Activated naive CD4-positive, alpha-beta T cell treated with anti-CD3 and anti-CD28 coated beads, Interleukin-2, amount 50 U/mL, for 72 hours (primary cell): Measurements from ENCODE around the gene CDC42. TPM values are rescaled to one million over a fixed set of nuclear protein-coding genes. Genes with fewer than 3 reads are reported as not detected.

ENCODE experiments used
- ATAC-seq, 2 donors: fragments of 150-1000 bp; cut with Tn5 transposase; 2 replicates each; pipeline ENCODE4 v1.10.0; 2021; ENCODE audit warnings: mild to moderate bottlenecking in 2 of 2, moderate library complexity in 2 of 2
- DNase-seq, 2 donors: peaks; one replicate each; pipeline ENCODE4 v3.0.0; 2021 to 2022; ENCODE audit warnings: low spot score in 2 of 2
- H3K27ac Mint-ChIP-seq, 2 donors: one replicate each; pipeline ENCODE4 v1.8.0; 2022; ENCODE audit warnings: mild to moderate bottlenecking in 2 of 2, mixed read lengths in 2 of 2
- H3K36me3 Mint-ChIP-seq, 2 donors: one replicate each; pipeline ENCODE4 v1.8.0; 2022; ENCODE audit warnings: mixed read lengths in 2 of 2
- H3K9me3 Mint-ChIP-seq, 2 donors: one replicate each; pipeline ENCODE4 v1.8.0; 2022; ENCODE audit warnings: mixed read lengths in 2 of 2
- total RNA-seq, 2 donors: library from RNA; stranded (reverse); gene quantifications; one replicate each; pipeline ENCODE4 v1.2.3, GENCODE V29; 2022

CDC42 gene
- total RNA-seq, 2 donors from 2014 or later, result 266 to 331 TPM

DNA sequence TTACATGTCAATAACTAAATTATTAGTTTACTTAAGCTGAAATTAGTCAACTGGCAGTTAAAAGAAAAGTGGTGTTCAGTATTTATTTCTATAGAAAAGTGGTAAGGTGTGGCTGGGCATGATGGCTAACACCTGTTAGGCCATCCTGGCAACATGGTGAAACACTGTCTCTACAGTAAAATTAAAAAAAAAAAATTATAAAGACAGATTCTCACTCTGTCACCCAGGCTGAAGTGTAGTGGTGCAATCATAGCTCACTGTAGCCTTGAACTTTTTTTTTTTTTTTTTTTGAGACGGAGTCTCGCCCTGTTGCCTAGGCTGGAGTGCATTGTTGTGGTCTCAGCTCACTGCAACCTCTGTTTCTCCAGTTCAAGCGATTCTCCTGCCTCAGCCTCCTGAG lies 57.5 kb downstream of the CDC42 start:
- peaks cover 0 to 15% of the 10 kb centered on the region in 2 donors for H3K36me3 Mint-ChIP-seq
- no peaks in the 10 kb centered on the region for H3K9me3 Mint-ChIP-seq
- ATAC-seq (no peak), DNase-seq (no peak)
- peak overlapping the region in 1 of 2 donors; percentile 50 for H3K27ac Mint-ChIP-seq

DNA sequence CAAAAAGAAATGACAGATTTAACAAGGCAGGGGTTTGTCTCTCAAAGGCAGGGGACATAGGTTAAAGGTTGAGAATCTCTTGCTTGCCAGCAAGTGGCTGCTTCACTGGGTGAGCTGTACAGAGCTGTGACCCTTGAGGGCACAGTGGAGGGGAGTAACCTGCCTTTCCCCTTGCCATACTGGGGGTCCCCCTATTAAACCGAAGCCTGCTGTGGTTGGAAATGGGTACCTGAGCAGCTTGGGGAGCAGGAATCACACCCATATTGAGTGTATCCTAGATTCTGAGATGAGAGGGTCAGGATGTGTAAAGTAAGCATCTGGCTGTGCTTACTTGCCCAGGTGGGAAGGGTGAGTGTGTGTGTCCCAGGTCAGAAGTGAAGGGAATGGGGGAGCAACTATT lies 58.6 kb downstream of the CDC42 start:
- peaks cover 0 to 6% of the 10 kb centered on the region in 2 donors for H3K36me3 Mint-ChIP-seq
- peak in 1 of 2 donors; percentile 16 for ATAC-seq
- H3K9me3 Mint-ChIP-seq, result no peaks in the 10 kb centered on the region
- DNase-seq, result no peak
- peak overlapping the region; percentile 32 to 82 for H3K27ac Mint-ChIP-seq

DNA sequence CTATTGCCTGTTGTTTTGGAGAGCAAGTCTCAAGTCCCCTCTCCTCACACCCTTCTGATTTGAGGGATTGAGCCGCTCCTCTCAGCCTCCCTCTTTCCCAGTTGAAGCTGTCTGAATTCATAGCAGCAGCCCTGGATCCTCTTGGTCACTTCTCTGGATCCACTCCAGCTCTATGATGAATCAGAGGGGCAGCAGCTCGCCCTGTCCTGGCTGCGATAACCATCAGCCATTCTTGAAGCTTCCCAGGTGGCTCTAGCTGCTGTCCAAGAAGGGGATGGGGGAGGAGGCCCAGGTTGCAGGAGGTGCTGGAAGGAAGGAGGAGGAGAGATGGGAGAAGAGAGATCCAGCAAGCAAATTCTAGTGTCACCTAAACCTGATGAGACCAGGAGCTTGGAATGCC lies 59.1 kb downstream of the CDC42 start:
- Mint-ChIP-seq H3K36me3 (peaks cover 0 to 6% of the 10 kb centered on the region in 2 donors), H3K9me3 (no peaks in the 10 kb centered on the region), H3K27ac (peak overlapping the region in 1 of 2 donors; percentile 82)
- ATAC-seq (no peak), DNase-seq (no peak)

DNA sequence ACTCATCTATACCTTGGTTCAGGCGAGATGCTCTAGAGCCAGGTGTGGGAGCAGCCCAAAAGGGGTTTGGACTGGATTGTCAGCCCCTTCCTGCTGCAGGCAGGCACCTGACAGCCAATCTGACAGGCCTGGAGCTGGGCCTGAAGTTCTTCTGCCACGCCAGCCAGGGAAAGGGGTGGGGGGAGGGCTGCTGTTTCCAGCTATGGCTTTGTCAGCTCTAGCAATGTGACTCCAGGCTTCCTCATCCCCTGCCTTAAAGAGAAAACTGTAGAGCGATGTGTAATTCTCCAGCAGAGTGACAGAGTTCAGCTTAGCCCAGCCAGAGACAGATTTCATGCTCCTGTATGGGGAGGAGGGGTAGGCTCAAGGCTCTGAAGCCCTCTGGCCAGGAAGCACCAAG lies 60.0 kb downstream of the CDC42 start:
- ATAC-seq (no peak), DNase-seq (no peak)
- Mint-ChIP-seq H3K9me3 (no peaks in the 10 kb centered on the region), H3K36me3 (peaks cover 0 to 6% of the 10 kb centered on the region in 2 donors), H3K27ac (peak overlapping the region in 1 of 2 donors; percentile 72)

DNA sequence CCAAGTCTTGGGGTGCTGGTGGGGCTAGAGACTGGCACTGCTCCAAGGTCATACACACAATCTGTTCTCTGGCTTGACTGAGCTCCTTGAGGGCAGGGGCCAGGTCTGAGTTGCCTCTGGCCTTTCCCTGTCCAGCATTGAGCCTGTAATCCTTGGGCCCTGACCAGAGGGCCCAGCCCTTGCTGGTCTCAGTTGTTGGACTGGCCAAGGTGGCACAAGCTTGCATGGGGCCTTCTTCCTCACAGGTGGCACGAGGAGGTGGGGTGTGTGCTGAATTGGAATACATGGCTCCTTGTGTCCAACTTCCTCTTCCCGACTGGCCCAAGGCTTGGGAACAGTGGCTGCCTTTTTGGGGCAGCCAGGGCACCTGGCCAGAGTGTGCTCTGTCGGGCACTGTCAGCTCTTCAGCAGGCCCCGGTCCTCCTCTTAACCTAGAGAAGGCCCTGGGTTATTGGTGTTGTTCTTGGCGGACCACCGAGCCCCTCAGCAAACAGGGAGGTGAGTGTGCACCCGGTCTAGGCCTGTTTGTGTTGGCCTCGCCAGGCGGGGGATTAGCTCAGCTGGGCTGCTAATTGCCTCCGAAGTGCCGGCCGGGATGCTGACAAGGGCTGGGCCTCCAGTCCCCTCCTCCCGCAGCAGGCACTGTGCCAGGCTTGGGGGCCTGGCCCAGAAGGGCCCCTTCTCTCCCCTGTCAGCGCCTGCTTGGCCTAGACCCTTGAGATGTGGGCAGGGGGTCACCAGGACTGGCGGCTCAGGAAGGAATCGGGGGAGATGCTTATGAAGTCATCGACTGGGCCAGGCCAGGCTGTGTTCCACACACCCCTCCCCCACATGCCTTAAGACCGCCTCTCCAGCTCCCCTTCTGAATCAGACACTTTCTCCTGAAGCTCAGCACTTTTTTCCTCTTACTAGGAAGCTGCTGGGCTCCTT lies 61.8 kb downstream of the CDC42 start:
- peak in 1 of 2 donors; percentile 51 for DNase-seq
- H3K36me3 Mint-ChIP-seq, result no peaks in the 10 kb centered on the region
- peak overlapping the region; percentile 5 to 37 for H3K27ac Mint-ChIP-seq
- no peak for ATAC-seq
- H3K9me3 Mint-ChIP-seq, result no peaks in the 10 kb centered on the region

DNA sequence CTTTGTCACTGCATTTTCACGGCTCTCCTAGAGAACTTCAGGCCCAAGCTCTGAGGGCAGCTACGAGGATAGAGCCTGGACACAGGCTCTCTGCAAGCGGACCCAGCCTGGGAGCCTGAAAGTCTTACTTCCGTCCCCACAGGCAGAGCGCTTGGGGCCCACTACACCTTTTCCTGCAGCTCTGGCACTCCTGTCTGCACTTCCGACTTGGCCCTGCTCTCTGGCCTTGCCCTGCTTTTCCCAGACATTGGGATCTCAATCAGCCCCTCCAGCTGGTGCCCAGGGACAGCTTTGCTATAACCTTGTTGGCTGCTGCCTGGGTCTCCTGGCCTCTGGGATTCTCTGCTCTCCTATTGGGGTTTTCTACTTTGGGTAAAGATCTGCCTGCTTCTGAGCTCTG lies 62.8 kb downstream of the CDC42 start:
- peak overlapping the region; percentile 5 to 90 for H3K27ac Mint-ChIP-seq
- peak in 1 of 2 donors; percentile 13 for DNase-seq
- H3K9me3 Mint-ChIP-seq, result no peaks in the 10 kb centered on the region
- no peak for ATAC-seq
- no peaks in the 10 kb centered on the region for H3K36me3 Mint-ChIP-seq

DNA sequence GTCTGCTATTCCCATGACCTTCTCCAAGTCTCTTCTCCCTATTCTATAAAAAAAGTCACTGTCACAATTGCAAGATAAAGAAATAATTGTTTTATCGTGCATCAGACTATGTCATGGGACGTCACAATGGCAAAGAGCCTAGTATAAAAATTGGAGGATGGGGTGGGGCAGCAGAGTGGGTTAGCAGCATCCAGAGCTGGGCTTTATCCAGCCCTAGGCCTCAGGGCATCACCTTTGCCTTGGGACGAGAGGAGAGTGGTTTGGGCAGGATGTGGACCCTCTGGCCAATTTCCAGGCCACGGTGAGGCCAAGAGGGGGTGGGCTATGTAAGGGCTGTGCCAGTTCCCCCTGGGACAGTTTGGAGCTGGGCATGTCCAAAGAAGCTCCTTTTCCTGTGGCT lies 64.7 kb downstream of the CDC42 start:
- DNase-seq (no peak), ATAC-seq (no peak)
- H3K27ac Mint-ChIP-seq, result peak overlapping the region; percentile 46 to 74
- H3K36me3 Mint-ChIP-seq, result no peaks in the 10 kb centered on the region
- no peaks in the 10 kb centered on the region for H3K9me3 Mint-ChIP-seq

DNA sequence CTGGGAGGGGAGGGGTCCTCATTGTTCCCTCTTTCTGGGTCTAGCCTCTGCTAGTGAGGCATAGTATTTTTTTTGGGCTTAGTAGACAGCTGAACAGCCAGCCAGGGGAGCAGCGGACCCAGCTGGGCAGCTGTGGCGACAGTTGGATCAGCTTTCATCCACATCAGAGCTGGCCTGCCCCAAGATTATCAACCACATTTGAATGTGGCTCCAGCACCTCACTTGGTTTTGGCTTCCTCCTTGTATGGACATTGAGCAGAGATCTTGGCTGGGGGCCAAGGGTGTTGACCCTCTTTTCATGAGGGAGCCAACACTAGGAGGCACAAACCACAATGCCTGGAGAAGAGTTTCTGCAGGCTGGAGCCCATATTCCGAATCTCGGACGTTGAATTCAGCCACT lies 65.3 kb downstream of the CDC42 start:
- ATAC-seq (no peak), DNase-seq (peak in 1 of 2 donors; percentile 35)
- Mint-ChIP-seq H3K9me3 (no peaks in the 10 kb centered on the region), H3K27ac (peak overlapping the region; percentile 35 to 65), H3K36me3 (no peaks in the 10 kb centered on the region)

DNA sequence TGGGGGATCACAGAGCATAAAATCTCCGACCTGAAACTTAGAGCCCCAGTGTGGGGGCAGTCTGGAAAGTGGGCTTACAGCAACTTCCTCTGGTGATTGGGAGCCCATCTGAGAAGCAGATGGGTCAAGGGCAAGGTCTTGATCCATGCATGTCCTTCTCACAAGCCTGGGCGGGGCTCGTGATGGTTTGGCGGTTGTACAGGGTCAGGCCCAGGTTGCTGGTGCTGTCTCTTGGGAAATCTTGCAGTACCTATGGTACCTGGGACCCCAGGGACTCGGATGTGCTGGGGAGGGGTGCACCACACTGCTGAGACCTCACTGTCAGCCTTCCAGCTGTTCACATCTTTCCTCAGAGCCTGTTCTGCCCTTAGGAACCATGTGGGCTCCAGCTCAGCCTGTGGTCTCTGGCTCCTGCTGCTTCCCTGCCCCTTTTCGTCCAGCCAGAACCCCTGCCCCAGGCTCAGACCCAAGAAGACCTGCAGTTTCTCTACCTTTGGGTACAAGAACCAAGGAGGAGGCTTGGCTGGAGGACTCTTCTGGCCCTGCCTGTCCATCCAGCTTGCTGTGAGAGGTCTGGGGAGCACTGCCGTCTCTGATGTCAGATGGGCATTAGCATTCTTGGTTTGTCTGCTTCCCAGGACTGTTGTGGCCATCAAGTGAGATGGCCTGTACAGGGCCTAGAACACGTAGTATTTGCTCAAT lies 65.9 kb downstream of the CDC42 start:
- H3K27ac Mint-ChIP-seq, result peak overlapping the region; percentile 35 to 65
- no peak for DNase-seq
- no peaks in the 10 kb centered on the region for H3K9me3 Mint-ChIP-seq
- no peaks in the 10 kb centered on the region for H3K36me3 Mint-ChIP-seq
- ATAC-seq, result no peak

DNA sequence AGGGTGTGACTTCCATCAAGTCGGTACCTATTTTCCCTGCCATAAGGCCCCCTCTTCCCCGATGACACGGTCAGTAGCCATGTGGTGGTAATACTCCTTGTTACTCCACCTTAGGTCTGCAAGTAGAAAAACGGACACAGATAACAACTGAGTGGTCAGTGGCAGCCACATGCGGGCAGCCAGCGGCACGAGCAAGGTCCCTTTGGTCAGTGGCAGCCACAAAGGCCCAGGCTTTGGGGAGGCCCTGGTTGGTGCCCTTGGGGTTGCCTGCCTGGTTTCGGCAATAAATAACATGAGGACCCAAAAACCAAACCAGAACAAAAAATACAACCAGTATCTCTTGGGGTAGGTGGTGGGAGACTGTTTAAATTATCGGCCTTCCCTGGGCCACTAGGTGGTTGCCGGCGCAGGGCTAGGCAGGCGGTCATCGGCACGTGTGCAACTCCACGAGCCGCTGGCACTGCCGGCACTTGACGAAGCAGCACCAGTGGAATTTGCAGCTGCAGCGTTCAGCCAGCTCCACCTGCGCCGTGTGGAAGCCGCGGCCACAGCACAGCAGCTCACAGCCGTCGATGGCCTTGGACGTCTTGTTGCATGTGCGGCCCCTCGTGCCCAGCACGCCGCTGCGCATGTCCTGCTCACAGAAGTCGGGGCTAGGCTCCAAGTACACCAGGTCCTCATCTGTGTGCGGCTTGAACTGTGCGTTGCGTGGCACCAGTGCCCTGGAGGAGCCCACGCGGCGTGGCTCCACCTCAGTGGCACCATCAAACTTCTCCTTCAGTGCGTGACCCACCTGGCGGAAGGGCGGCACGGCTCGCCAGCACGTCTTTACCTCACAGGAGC lies 67.3 kb downstream of the CDC42 start:
- H3K27ac Mint-ChIP-seq, result peak overlapping the region in 1 of 2 donors; percentile 44
- ATAC-seq (no peak), DNase-seq (no peak)
- H3K9me3 Mint-ChIP-seq, result no peaks in the 10 kb centered on the region
- no peaks in the 10 kb centered on the region for H3K36me3 Mint-ChIP-seq

DNA sequence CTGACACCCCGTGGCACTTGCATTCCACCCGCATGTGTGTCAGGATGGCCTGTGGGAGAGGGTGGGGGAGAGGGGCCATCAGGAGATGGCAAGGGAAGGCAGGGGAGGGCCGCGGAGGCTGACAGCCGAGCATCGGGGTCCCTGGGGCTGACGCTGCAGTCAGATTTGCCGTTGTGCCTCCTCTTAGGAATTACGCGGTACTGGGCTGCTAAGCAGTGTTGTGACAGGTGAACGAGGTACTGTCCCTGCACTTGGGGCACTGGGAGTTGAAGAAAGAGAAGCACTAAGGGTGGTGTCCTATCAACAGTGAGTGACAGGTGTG lies 67.9 kb downstream of the CDC42 start:
- ATAC-seq, result no peak

DNA sequence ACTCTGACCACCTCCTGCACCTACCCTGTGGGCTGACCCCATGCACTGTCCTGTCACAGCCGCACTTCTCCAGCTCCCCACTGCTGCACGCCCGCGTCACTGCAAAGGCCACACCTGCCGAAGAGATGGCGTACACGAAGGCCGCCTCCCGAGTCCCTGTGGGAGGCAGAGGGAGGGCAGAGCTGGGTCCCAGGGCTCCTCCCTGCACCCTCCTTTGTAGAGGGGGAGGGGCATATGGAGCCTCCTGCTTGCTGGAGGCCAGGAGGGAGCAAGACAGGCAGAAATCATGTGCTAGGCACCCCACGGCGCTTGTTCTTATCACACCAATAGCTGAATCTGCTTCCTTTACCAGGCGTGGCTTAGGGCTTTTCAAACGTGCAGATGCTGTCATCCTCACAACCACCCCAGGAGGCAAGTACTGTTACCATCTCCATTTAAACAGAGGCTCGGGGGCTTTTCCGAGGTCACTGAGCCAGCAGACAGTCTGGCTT lies 69.0 kb downstream of the CDC42 start:
- H3K9me3 Mint-ChIP-seq, result no peaks in the 10 kb centered on the region
- DNase-seq (no peak), ATAC-seq (no peak)
- H3K36me3 Mint-ChIP-seq, result no peaks in the 10 kb centered on the region
- peak overlapping the region in 1 of 2 donors; percentile 44 for H3K27ac Mint-ChIP-seq

More for the DNA sequence above, 67.9 kb downstream of the CDC42 start:
- peak overlapping the region; percentile 19 to 44 for H3K27ac Mint-ChIP-seq
- no peak for DNase-seq
- H3K9me3 Mint-ChIP-seq, result no peaks in the 10 kb centered on the region
- no peaks in the 10 kb centered on the region for H3K36me3 Mint-ChIP-seq

DNA sequence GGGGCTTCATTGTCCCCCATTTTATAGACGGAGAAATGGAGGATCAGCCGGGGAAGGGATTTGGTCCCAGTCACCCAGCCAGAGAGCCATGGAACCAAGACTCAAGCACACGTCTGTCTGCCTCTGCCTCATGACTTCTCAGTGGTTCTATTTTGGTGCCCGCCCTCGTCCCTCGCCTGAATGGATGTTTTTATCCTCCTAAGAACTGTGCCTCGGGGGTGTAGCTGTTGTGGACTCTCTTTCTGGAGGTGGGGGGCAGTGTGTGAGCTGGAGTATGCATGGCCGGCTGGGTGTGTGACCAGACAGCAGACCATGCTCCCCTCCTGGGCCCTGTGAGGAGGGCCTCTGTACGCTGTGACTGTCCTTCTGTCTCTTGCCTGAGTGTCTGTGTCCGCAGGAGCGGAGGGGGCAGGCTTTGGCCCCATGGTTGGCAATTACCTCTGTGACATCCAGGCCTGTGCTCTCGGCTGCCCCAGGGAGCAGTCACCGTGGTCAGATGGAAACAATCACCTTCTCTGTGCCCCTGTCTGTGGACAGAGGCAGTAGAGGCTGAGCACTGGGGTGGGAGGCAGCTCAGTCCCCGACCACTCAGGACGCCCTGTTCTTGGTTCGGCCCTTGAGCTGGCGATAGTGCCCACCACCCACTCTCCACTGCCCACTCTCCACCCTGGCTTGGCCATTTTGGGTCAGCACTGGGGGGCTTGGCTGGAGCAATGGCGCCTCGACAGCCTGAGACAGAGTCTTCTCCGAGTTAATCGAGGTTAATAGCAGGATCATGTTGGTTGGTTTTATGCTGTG lies 70.0 kb downstream of the CDC42 start:
- Mint-ChIP-seq H3K36me3 (no peaks in the 10 kb centered on the region), H3K9me3 (no peaks in the 10 kb centered on the region), H3K27ac (peak overlapping the region in 1 of 2 donors; percentile 26)
- ATAC-seq (no peak), DNase-seq (no peak)

DNA sequence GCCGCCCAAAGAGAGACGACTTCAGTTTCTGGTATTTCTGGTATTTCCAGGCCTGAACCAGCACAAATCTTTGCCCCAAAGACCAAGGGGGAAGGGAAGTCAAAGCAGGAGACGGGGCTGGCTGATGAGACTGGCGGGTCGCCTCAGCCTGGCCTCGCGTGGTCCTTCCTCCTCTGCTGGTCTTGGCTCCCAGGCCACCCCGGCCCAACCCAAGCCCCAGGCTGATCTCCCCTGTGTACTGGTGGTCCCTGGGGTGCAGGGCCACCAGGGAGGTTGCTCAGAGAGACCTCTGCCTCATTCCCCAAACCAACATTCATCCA lies 70.5 kb downstream of the CDC42 start:
- Mint-ChIP-seq H3K27ac (no peak overlapping the region), H3K36me3 (no peaks in the 10 kb centered on the region), H3K9me3 (no peaks in the 10 kb centered on the region)
- ATAC-seq (no peak), DNase-seq (no peak)

DNA sequence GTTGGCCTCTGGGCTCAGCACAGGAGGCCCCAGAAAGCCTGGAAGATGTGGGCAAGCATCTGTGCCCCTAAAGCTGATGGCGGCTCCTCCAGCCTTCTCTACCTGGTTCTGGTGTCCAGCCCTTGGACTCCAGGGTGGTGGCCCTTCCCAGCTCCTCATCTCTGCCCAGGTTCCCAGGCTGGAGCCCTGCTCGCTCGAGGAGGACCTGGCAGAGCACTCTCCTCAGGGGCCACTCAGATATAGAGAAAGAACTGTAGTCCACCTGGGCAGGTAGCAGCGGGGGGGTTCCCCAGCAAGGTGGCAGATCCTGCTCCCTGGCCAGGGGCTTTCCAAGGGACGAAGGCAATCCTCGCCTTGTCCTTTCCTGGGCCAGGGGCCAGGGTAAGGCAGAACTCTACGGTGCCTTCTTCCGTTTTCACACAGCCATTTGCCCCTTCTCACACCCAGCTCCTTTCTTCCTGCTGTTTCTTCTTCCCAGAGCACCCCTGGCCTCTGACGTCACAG lies 71.4 kb downstream of the CDC42 start:
- peak overlapping the region in 1 of 2 donors; percentile 50 for H3K27ac Mint-ChIP-seq
- DNase-seq, result no peak
- no peaks in the 10 kb centered on the region for H3K9me3 Mint-ChIP-seq
- ATAC-seq, result no peak
- no peaks in the 10 kb centered on the region for H3K36me3 Mint-ChIP-seq
